ENCODE data around the gene MAP2K2.

DNA sequence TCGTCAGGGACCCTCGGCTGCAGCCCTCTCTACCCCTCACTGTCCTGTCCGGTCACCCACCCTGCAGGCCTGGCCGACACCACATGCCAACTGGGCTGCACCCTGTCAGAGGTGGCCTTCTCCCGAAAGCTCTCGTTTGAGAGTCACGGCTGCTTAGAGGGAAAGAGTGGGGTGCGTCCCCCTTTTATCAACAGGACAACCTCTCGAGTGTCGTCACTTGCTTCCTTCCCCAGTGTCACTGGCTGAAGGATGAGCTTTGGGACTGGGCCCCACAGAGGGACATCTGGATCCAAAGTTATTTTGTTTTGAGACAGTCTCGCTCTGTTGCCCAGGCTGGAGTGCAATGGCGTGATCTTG, 28.5 kb downstream of the MAP2K2 start:
- TF ChIP-seq, protein P1, sequence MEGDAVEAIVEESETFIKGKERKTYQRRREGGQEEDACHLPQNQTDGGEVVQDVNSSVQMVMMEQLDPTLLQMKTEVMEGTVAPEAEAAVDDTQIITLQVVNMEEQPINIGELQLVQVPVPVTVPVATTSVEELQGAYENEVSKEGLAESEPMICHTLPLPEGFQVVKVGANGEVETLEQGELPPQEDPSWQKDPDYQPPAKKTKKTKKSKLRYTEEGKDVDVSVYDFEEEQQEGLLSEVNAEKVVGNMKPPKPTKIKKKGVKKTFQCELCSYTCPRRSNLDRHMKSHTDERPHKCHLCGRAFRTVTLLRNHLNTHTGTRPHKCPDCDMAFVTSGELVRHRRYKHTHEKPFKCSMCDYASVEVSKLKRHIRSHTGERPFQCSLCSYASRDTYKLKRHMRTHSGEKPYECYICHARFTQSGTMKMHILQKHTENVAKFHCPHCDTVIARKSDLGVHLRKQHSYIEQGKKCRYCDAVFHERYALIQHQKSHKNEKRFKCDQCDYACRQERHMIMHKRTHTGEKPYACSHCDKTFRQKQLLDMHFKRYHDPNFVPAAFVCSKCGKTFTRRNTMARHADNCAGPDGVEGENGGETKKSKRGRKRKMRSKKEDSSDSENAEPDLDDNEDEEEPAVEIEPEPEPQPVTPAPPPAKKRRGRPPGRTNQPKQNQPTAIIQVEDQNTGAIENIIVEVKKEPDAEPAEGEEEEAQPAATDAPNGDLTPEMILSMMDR (IDR thresholded peaks at IDR 0.05; ENCODE audit: extremely low read depth in 1 of 2, insufficient read depth in 1 of 2, low read depth in 1 of 2, low read length in 2 of 2) = no peak
- TF ChIP-seq POLR2AphosphoS5 (IDR thresholded peaks at IDR 0.05; ENCODE audit: insufficient read depth, low read depth, low read length) (no peak), MYC (IDR thresholded peaks at IDR 0.05; ENCODE audit: low read depth, low read length) (no peak)

Data from endothelial cell of umbilical vein (primary cell).